Measurements from ENCODE around the gene DCLK3. TPM values are rescaled to one million over a fixed set of nuclear protein-coding genes. Genes with fewer than 3 reads are reported as not detected.
A peak's percentile ranks its signal among the peaks of the same experiment; 100 is the strongest.

Gene DCLK3
- total RNA-seq, 1 experiment from 2014 or later = not detected

DNA sequence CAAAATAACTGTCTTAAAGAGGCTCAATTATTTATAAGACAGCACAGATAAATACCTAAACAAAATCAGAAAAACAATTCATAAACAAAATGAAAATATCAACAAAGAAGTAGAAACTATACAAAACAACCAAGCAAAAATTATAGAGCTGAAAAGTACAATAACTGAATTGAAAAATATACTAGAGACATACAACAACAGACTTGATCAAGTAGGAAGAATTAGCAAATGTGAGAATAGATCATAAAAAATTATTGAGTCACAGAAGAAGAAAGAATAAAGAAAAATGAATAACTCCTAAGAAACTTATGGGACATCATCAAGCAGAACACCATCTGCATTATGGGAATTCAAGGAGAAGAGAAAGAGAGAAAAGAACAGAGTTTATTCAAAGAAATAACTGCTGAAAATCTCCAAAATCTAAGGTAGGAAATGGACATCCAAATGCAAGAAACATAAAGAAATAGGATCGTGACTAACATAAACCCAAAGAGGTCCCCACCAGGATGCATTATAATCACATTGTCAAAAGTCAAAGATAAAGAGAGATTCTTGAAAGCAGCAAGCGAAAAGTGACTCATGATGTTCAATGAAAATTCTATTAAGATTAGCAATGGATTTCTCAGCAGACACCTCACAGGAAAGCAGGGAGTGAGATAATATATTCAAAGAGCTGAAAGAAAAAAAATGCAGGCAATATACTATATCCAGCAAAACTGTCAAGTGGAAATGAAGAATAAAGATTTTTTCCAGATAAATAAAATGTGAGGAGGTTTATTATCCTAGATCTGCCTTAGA, 85.9 kb downstream of the DCLK3 start:
- H3K27ac ChIP-seq (ENCODE audit: low read length) = no peak overlapping the region
- TF ChIP-seq TCF7L2 (IDR thresholded peaks at IDR 0.05; ENCODE audit: low read depth, low read length) = no peak
- TF ChIP-seq, protein P1, sequence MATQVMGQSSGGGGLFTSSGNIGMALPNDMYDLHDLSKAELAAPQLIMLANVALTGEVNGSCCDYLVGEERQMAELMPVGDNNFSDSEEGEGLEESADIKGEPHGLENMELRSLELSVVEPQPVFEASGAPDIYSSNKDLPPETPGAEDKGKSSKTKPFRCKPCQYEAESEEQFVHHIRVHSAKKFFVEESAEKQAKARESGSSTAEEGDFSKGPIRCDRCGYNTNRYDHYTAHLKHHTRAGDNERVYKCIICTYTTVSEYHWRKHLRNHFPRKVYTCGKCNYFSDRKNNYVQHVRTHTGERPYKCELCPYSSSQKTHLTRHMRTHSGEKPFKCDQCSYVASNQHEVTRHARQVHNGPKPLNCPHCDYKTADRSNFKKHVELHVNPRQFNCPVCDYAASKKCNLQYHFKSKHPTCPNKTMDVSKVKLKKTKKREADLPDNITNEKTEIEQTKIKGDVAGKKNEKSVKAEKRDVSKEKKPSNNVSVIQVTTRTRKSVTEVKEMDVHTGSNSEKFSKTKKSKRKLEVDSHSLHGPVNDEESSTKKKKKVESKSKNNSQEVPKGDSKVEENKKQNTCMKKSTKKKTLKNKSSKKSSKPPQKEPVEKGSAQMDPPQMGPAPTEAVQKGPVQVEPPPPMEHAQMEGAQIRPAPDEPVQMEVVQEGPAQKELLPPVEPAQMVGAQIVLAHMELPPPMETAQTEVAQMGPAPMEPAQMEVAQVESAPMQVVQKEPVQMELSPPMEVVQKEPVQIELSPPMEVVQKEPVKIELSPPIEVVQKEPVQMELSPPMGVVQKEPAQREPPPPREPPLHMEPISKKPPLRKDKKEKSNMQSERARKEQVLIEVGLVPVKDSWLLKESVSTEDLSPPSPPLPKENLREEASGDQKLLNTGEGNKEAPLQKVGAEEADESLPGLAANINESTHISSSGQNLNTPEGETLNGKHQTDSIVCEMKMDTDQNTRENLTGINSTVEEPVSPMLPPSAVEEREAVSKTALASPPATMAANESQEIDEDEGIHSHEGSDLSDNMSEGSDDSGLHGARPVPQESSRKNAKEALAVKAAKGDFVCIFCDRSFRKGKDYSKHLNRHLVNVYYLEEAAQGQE (IDR thresholded peaks at IDR 0.05; ENCODE audit: insufficient read depth in 1 of 2, low read depth in 2 of 2, low read length in 1 of 2) = no peak
- TF ChIP-seq POLR2AphosphoS5 (IDR thresholded peaks at IDR 0.05; ENCODE audit: low read depth, low read length) = no peak
- no peak for TF ChIP-seq SIN3A (IDR thresholded peaks at IDR 0.05; ENCODE audit: borderline replicate concordance, insufficient read depth, low read depth, low read length)
- TF ChIP-seq, protein P2, sequence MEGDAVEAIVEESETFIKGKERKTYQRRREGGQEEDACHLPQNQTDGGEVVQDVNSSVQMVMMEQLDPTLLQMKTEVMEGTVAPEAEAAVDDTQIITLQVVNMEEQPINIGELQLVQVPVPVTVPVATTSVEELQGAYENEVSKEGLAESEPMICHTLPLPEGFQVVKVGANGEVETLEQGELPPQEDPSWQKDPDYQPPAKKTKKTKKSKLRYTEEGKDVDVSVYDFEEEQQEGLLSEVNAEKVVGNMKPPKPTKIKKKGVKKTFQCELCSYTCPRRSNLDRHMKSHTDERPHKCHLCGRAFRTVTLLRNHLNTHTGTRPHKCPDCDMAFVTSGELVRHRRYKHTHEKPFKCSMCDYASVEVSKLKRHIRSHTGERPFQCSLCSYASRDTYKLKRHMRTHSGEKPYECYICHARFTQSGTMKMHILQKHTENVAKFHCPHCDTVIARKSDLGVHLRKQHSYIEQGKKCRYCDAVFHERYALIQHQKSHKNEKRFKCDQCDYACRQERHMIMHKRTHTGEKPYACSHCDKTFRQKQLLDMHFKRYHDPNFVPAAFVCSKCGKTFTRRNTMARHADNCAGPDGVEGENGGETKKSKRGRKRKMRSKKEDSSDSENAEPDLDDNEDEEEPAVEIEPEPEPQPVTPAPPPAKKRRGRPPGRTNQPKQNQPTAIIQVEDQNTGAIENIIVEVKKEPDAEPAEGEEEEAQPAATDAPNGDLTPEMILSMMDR (IDR thresholded peaks at IDR 0.05) = no peak
- ChIA-PET POLR2A (no interaction called here), CTCF (no interaction called here)
- intact Hi-C loops (cut with micrococcal nuclease; ENCODE audit: unreplicated experiment) = no loop called here
- no TSS peak for BruUV-seq (replicated peaks)
- no peaks in the 10 kb centered on the region for H3K27me3 ChIP-seq (ENCODE audit: control insufficient read depth, insufficient read depth, low read length)
- H3K4me1 ChIP-seq (ENCODE audit: control insufficient read depth, insufficient read depth, low read length) = no peaks in the 10 kb centered on the region
- no peak for DNase-seq (ENCODE audit: low read depth, low spot score)
- no peak for ATAC-seq
- in situ Hi-C loops (cut with HindIII; ENCODE audit: low pct_unique_long_range_greater_than_20kb, low sequenced_read_pairs) = no loop called here
- H3K4me3 ChIP-seq (ENCODE audit: low read depth in 2 of 2, low read length in 2 of 2) = no peak overlapping the region
- H3K9me3 ChIP-seq (ENCODE audit: control insufficient read depth, insufficient read depth, low read depth, low read length) = no peaks in the 10 kb centered on the region
- H3K36me3 ChIP-seq (ENCODE audit: control insufficient read depth, insufficient read depth, low read length) = no peaks in the 10 kb centered on the region

DNA sequence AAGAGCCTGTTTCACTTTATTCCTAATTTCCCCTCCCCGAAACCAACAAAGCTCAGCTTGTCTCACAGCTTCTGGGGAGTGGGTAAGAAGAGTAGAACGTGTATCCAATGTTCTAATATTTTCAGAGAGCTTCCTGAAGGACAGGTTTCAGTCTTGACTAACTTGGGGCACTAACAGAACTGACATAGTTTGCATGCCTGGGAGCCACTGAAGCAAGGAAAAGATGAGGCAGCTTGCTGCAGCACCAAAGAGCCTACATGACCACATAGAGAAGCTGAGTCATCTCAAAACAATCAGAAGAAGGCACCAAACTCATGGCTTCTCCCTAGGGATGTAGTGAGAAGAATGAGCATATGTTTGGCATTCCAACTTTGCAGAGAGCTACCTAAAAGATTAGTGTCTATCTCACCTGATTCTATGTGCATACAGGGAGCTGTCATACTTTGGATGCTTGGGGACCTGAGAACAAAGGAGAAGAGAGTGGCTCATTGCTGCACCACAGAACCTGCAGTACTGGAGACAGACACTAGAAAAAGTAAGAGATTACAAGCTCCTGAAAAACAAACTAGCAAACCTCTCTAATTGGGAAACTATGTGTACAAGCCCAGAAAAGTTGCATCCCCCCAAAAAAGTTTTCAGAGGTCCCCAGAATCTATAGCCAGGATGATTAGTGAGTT, 86.9 kb downstream of the DCLK3 start:
- no peak overlapping the region for H3K4me3 ChIP-seq (ENCODE audit: low read depth in 2 of 2, low read length in 2 of 2)

More for the DNA sequence above, 86.9 kb downstream of the DCLK3 start:
- Histone ChIP-seq H3K4me1 (ENCODE audit: control insufficient read depth, insufficient read depth, low read length) (no peaks in the 10 kb centered on the region), H3K36me3 (ENCODE audit: control insufficient read depth, insufficient read depth, low read length) (no peaks in the 10 kb centered on the region), H3K9me3 (ENCODE audit: control insufficient read depth, insufficient read depth, low read depth, low read length) (no peaks in the 10 kb centered on the region), H3K27ac (ENCODE audit: low read length) (no peak overlapping the region), H3K27me3 (ENCODE audit: control insufficient read depth, insufficient read depth, low read length) (no peaks in the 10 kb centered on the region)
- DNase-seq (ENCODE audit: low read depth, low spot score) (no peak), ATAC-seq (peak; percentile 58; the same call in 1 of the 2 replicates)
- no TSS peak for BruUV-seq (replicated peaks)
- no peak for TF ChIP-seq SIN3A (IDR thresholded peaks at IDR 0.05; ENCODE audit: borderline replicate concordance, insufficient read depth, low read depth, low read length)
- no peak for TF ChIP-seq POLR2AphosphoS5 (IDR thresholded peaks at IDR 0.05; ENCODE audit: low read depth, low read length)
- TF ChIP-seq, protein P1 (IDR thresholded peaks at IDR 0.05; ENCODE audit: insufficient read depth in 1 of 2, low read depth in 2 of 2, low read length in 1 of 2) = no peak
- no peak for TF ChIP-seq TCF7L2 (IDR thresholded peaks at IDR 0.05; ENCODE audit: low read depth, low read length)
- TF ChIP-seq, protein P2 (IDR thresholded peaks at IDR 0.05) = no peak
- intact Hi-C loops (cut with micrococcal nuclease; ENCODE audit: unreplicated experiment) (no loop called here), in situ Hi-C loops (cut with HindIII; ENCODE audit: low pct_unique_long_range_greater_than_20kb, low sequenced_read_pairs) (no loop called here)
- POLR2A ChIA-PET = no interaction called here
- CTCF ChIA-PET = no interaction called here
